Gastroesophageal sphincter (tissue), 4 donors: ENCODE measurements around the gene MS4A6A. TPM values are rescaled to one million over a fixed set of nuclear protein-coding genes. Genes with fewer than 3 reads are reported as not detected.

Experiments used
- ATAC-seq: fragments of 150-250 bp; one replicate; pipeline ENCODE4 v1.9.1; 2016; ENCODE audit warnings: mild to moderate bottlenecking, moderate library complexity
- H3K27ac ChIP-seq, 4 donors: fragments of 200-600 bp; sonication (generic) in 3 of 4; 1 replicate in 3 of 4; 2 replicates in 1 of 4; pipeline ENCODE4 v1.5.1; 2016 to 2019
- H3K27me3 ChIP-seq: fragments of 200-600 bp; sonication (generic); one replicate; pipeline ENCODE4 v1.5.1; 2019
- H3K36me3 ChIP-seq, 2 donors: fragments of 200-600 bp; sonication (generic); one replicate each; pipeline ENCODE4 v1.5.1; 2019; ENCODE audit warnings: control low read depth in 1 of 2
- H3K4me1 ChIP-seq, 3 donors: fragments of 200-600 bp; sonication (generic); 1 replicate in 2 of 3; 2 replicates in 1 of 3; pipeline ENCODE4 v1.5.1; 2016 to 2019; ENCODE audit warnings: control low read depth in 2 of 3
- H3K4me3 ChIP-seq, 2 donors: fragments of 200-600 bp; sonication (generic); one replicate each; pipeline ENCODE4 v1.5.1; 2019; ENCODE audit warnings: mild to moderate bottlenecking in 1 of 2, moderate library complexity in 1 of 2
- H3K9me3 ChIP-seq, 3 donors: fragments of 200-600 bp; sonication (generic); one replicate each; pipeline ENCODE4 v1.5.1; 2017 to 2019; ENCODE audit warnings: control low read depth in 2 of 3
- CTCF ChIP-seq, 4 experiments: fragments of 200-600 bp in 2 of 4; fragments of 450-650 bp in 2 of 4; sonication (generic) in 1 of 4; IDR thresholded peaks; one replicate each; pipeline ENCODE4 v1.5.1; 2017 to 2019; ENCODE audit warnings: antibody characterized with exemption in 4 of 4, mild to moderate bottlenecking in 2 of 4, moderate library complexity in 2 of 4
- EP300 ChIP-seq: sonication (generic); formaldehyde crosslinking; IDR thresholded peaks from one replicate; pipeline ENCODE4 v1.6.1; 2017; ENCODE audit warnings: antibody characterized with exemption, mild to moderate bottlenecking
- POLR2A ChIP-seq, 2 donors: fragments of 450-650 bp; IDR thresholded peaks; one replicate each; pipeline ENCODE4 v1.6.1; 2017; ENCODE audit warnings: antibody characterized with exemption in 2 of 2, mild to moderate bottlenecking in 2 of 2, moderate library complexity in 1 of 2
- POLR2AphosphoS5 ChIP-seq: sonication (generic); formaldehyde crosslinking; IDR thresholded peaks from one replicate; pipeline ENCODE4 v1.6.1; 2017; ENCODE audit warnings: antibody characterized with exemption
- WGBS, 2 donors: methylation state at CpG; one replicate each; pipeline ENCODE4 v1.1.5; 2018; ENCODE audit warnings: low coverage in 1 of 2; 5-methylcytosine and 5-hydroxymethylcytosine counted together
- total RNA-seq, 4 donors: library from RNA; depleted of rRNA; stranded (reverse); fragments of >200 nt; gene quantifications; one replicate each; pipeline ENCODE4 v1.1.0, GENCODE V29; 2016

Gene MS4A6A
- total RNA-seq, 4 donors from 2014 or later: 27.5 to 137 (median 74.3) TPM

DNA sequence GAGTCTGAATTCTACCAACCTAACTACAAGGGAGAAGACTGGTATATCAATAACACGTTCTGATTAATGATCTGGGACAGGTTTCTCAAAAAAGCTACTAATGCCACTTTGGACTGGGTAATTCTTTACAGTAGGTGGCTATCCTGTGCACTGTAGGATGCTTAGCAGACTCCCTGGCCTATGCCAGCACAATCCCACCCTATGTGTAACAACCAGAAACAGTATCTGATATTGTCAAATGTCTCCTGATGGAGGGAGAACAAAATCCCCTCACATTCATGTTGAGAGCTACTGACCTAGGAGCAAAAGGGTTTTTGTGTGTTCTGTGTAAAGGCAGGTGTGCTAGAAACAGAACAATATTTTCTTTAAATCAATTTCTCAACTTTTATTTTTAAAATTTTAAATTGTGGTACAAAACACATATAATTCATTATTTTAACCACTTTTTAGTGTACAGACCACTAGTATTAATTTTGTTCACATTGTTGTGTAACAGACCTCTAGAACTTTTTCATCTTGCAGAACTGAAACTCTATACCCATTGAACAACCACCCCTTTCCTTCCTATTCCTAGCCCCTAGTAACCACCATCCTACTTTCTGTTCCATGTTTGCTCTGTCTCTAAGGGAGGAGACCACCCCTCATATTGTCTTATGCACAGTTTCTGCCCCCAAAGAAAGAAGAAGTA lies 2.1 kb upstream of the MS4A6A start:
- H3K4me1 ChIP-seq: no peaks in the 10 kb centered on the region
- ATAC-seq: no peak
- TF ChIP-seq POLR2A (IDR thresholded peaks at IDR 0.05) (no peak), EP300 (no peak), CTCF (IDR thresholded peaks at IDR 0.05) (no peak), POLR2AphosphoS5 (no peak)
- peak overlapping the region in 3 of 4 donors; percentile 37 to 55 (median 53) for H3K27ac ChIP-seq
- H3K4me3 ChIP-seq: no peak overlapping the region
- 38% methylated on average over 1 of the region's 1 CpG; no CpG with 5 or more reads in 1 of the 2 donors for WGBS, 2 donors
- H3K9me3 ChIP-seq: no peaks in the 10 kb centered on the region
- H3K27me3 ChIP-seq: no peaks in the 10 kb centered on the region
- no peaks in the 10 kb centered on the region for H3K36me3 ChIP-seq

- 66 to 83% methylated on average over 1 to 2 of the region's 2 CpGs for WGBS, 2 donors
- no peak for ATAC-seq
- H3K27me3 ChIP-seq: no peaks in the 10 kb centered on the region
- H3K27ac ChIP-seq: peak overlapping the region in 3 of 4 donors; percentile 37 to 55 (median 53)
- no peaks in the 10 kb centered on the region for H3K36me3 ChIP-seq
- TF ChIP-seq POLR2A (IDR thresholded peaks at IDR 0.05) (no peak), EP300 (no peak), CTCF (IDR thresholded peaks at IDR 0.05) (no peak), POLR2AphosphoS5 (no peak)
- H3K4me1 ChIP-seq: no peaks in the 10 kb centered on the region
- no peak overlapping the region for H3K4me3 ChIP-seq
- H3K9me3 ChIP-seq: no peaks in the 10 kb centered on the region
These were observed 815 bp upstream of the MS4A6A start for GRCh38 chr11:60183591-60184205.

DNA sequence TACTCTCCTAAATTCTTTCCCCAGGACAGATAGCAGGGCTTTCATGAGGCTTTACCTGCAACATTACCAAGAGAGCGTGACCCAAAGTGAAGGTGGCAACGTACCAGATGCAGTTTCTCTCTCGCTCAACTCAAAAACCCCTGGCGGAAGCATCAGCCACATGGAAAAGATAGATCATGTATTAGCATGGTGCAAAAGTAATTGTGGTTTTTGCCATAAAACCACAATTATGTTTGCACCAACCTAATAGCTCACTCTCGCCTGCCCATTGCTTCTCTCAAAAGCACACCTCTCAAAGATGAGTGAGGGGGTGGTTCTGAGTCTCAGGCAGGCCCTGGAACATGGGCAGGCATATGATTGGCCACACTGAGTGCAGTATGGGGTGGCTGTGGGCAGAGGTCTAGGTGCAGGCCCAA lies 7.0 kb downstream of the MS4A6A start:
- TF ChIP-seq CTCF (IDR thresholded peaks at IDR 0.05) (no peak), POLR2A (IDR thresholded peaks at IDR 0.05) (no peak), POLR2AphosphoS5 (no peak), EP300 (no peak)
- H3K4me3 ChIP-seq: no peak overlapping the region
- H3K4me1 ChIP-seq: no peaks in the 10 kb centered on the region
- no peaks in the 10 kb centered on the region for H3K36me3 ChIP-seq
- H3K27me3 ChIP-seq: no peaks in the 10 kb centered on the region
- no peak for ATAC-seq
- H3K9me3 ChIP-seq: no peaks in the 10 kb centered on the region
- 60 to 85% methylated on average over 2 to 5 of the region's 5 CpGs for WGBS, 2 donors
- no peak overlapping the region for H3K27ac ChIP-seq

DNA sequence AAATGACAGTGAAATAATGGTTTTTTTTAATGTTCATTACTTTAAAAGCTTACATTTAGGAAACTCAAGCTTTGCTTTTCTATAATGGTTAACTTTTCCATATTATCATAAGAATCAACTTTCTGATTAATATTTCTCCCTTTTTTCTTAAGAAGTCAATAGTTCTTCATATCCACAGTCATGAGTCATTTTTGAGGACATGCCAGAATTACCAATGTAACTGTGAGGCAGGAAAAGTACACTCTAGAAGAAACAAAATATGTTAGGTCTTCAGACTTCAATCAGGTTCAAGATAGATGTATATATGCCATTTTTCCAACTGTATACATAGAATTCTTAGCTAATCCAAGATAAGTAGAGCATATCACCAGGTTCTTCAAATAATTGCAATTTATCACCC lies 10.9 kb downstream of the MS4A6A start:
- Histone ChIP-seq H3K27me3 (peaks cover 4% of the 10 kb centered on the region), H3K27ac (no peak overlapping the region), H3K9me3 (no peaks in the 10 kb centered on the region), H3K36me3 (no peaks in the 10 kb centered on the region), H3K4me1 (no peaks in the 10 kb centered on the region), H3K4me3 (no peak overlapping the region)
- no peak for ATAC-seq
- TF ChIP-seq EP300 (no peak), POLR2A (IDR thresholded peaks at IDR 0.05) (no peak), CTCF (IDR thresholded peaks at IDR 0.05) (no peak), POLR2AphosphoS5 (no peak)

- no peaks in the 10 kb centered on the region for H3K36me3 ChIP-seq
- H3K27me3 ChIP-seq: peaks cover 4% of the 10 kb centered on the region
- no peaks in the 10 kb centered on the region for H3K4me1 ChIP-seq
- no peak for ATAC-seq
- 89 to 100% methylated on average over 1 of the region's 1 CpG for WGBS, 2 donors
- no peak overlapping the region for H3K4me3 ChIP-seq
- H3K9me3 ChIP-seq: no peaks in the 10 kb centered on the region
- TF ChIP-seq POLR2A (IDR thresholded peaks at IDR 0.05): no peak
- no peak overlapping the region for H3K27ac ChIP-seq
These were observed 12.3 kb downstream of the MS4A6A start for GRCh38 chr11:60170566-60170965.
